LNCAP (cell line): ENCODE measurements around the gene ARHGAP4.

Source experiments
- TF ChIP-seq, protein P1 (sequence below): fragments of 450-650 bp; IDR thresholded peaks from 2 replicates; pipeline ENCODE4 v1.5.1; 2017; ENCODE audit warnings: mild to moderate bottlenecking

ARHGAP4 gene

DNA sequence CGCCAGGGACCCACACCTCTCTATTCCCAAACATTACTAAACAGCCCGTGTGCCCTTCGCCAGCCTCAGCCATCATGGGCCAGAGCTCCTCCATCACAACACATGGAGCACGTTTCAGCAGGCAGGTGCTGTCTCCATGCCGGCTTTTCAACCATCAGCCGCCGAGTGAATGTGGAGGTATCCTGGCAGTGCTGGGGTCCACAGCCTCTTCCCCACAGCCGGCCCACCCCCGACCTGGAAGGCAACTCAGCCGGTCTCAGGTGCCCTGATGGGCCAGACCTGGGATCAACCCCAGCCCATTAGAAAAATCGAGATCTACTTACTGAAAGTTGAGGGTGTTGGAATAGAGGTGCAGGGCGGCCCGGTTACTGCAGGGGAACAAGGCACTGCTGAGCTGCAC, 5.7 kb upstream of the ARHGAP4 start:
- TF ChIP-seq, protein P1, sequence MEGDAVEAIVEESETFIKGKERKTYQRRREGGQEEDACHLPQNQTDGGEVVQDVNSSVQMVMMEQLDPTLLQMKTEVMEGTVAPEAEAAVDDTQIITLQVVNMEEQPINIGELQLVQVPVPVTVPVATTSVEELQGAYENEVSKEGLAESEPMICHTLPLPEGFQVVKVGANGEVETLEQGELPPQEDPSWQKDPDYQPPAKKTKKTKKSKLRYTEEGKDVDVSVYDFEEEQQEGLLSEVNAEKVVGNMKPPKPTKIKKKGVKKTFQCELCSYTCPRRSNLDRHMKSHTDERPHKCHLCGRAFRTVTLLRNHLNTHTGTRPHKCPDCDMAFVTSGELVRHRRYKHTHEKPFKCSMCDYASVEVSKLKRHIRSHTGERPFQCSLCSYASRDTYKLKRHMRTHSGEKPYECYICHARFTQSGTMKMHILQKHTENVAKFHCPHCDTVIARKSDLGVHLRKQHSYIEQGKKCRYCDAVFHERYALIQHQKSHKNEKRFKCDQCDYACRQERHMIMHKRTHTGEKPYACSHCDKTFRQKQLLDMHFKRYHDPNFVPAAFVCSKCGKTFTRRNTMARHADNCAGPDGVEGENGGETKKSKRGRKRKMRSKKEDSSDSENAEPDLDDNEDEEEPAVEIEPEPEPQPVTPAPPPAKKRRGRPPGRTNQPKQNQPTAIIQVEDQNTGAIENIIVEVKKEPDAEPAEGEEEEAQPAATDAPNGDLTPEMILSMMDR: no peak

DNA sequence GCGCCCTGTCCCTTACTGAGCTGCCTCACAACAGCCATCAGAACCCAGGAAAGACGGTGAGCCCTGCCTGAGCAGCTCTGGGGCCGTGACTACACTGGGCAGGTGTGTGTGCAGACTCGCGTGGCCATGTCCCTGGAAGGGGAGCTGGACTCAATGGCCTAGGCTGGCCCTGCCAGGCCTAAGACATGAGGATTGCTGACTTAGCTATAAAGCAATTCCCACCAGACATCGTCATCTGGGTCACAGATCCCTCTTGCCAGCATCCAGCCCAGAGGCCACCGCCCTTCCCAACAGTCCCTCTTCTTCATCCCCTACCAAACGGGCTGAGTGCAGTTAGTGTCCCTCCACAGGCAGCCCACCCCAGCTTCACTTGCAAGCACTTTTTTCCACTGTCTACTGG, 5.1 kb upstream of the ARHGAP4 start:
- TF ChIP-seq, protein P1: no peak

DNA sequence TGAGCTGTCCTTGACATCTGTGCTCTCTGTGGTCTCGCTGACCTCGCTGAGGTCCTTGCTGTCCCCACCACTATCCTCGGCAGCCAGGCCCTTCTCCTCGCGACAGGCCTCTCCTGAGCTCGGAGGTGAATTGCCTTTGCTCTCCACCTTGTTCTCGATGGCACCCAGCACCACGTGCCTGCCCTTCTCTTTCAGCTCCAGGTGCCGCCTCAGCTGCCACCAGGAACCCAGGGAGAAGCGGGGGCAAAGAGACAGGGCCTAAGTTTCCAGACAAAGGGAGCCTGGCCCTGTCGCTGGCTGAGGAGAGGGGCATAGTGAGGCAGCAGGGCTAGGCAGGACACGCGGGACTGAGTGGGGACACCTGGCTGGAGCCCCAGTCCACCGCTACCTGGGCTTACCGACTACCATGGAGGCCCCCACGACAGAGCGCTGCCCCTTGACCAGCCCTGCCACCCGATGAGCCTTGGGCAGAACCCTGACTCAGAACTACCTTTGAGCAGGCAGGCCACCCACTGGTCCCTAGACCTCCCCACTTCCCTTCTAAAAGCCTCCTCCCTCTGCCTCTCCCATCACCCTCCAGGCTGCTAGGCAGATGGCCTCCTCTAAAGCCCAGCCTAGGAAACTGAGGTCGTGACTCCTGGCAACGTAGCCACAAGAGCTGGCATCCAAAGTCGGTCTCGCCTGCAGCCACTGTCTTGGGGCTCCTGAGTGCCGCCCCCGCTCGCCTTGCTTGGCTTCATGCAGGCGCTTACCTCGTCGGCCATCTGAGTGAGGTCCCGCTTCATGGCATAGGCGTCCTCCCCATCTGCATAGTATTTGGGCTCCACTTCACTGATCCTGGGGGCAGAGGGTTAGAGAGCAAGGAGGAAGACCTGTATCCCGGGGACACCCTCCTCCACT, 4.2 kb upstream of the ARHGAP4 start:
- TF ChIP-seq, protein P1: no peak

DNA sequence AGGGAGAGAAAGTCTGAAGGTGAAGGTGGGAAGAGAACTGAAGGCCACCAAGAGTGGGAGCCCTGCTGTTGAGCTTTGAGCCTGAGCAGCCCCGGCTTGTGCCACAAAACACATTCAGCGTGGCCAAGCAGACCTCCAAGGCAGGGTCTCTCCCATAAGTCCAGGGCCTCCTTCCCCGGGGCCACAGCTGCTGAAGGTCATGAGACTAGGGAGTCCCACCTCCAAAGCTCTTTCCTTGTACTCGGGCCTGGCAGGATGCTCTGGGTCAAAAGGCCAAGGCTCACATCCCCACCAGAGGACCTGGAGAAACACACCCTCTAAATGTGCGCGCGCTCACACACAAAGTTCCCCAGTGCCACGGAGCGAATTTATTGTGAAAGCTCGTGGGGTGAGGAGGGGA, 3.5 kb upstream of the ARHGAP4 start:
- TF ChIP-seq, protein P1: no peak

DNA sequence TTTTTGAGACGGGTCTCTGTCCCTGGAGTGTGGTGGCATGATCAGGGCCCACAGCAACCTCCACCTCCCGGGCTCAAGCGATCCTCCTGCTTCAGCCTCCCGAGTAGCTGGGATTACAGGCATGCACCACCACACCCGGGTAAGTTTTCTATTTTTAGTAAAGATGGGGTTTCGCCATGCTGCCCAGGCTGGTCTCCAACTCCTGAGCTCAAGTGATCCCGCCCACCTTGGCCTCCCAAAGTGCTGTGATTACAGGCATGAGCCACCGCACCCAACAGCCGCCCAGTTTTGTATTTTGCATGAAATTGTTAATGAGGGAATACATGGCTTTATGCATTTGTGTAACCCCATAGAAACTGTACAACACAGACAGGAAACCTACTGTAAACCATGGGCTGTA, 2.8 kb upstream of the ARHGAP4 start:
- TF ChIP-seq, protein P1: no peak

DNA sequence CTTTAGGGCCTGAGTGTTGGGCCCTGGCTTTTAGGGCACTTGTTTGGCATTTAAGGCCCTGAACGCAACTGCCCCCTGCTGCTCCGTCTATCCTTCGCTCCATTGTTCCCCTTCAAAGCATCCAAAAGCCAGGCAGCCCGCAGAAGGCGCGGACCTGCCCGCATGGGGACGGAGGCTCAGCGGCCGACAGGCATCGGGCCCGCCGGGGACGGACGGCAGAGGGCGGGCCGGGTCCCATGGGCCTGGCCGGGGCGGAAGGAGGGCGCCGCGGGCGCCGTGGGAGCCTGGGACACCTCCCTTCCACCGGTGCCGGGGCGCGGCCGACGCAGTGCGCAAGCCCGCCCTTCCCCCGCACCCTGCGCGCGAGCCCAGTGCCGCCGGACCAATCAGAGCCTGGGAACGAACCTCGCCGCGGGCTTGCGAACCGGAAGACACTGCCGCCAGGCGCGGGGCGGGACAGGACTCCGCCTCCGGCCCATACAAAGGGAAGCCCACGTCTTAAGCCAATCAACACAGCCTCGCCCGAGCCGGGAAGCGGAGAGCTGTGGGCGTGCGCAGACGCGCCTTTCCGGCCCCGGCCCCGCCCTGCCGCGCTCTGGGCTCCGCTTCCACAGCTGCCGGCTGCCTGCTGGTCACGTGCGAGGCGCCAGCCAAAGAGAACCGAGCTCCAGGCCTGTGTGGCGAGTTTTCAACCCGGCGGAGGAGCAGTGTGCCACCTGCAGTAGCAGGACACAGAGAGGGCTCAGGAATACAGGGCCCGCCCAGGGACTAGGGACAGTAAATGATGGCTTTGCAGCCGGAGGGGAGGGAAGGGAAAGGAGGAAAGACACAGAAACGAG, 2.1 kb upstream of the ARHGAP4 start:
- TF ChIP-seq, protein P1: no peak

DNA sequence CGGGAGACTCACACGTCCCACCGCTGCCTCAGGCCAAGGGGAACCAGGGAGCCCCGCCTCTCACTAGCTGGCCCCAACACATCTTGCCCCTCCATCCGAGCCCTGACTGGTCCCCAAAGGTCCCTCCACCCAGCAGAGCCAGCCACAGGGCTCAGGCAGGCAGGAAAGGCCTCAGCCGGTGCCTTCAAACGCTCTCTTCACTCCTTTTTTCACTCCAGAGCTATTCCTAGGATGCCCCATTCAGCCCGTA, 1.5 kb upstream of the ARHGAP4 start:
- TF ChIP-seq, protein P1: no peak
